Activated T-cell treated with anti-CD3 and anti-CD28 coated beads, Interleukin-2, amount 50 U/mL, for 72 hours (primary cell): ENCODE measurements around the gene CHRD. TPM values are rescaled to one million over a fixed set of nuclear protein-coding genes. Genes with fewer than 3 reads are reported as not detected.
A peak's percentile ranks its signal among the peaks of the same experiment; 100 is the strongest.

Experiments used
- ATAC-seq, 2 donors: fragments of 150-1000 bp; cut with Tn5 transposase; replicated peaks in 1 of 2; 2 replicates each; pipeline ENCODE4 v1.10.0; 2021; ENCODE audit warnings: moderate library complexity in 2 of 2, mild to moderate bottlenecking in 1 of 2
- DNase-seq, 2 donors: peaks; one replicate each; pipeline ENCODE4 v3.0.0; 2021 to 2022; ENCODE audit warnings: mixed read lengths in 1 of 2
- H3K27ac Mint-ChIP-seq: one replicate; pipeline ENCODE4 v1.8.0; 2022; ENCODE audit warnings: mild to moderate bottlenecking, moderate library complexity, mixed read lengths
- H3K27me3 Mint-ChIP-seq: one replicate; pipeline ENCODE4 v1.8.0; 2022; ENCODE audit warnings: low read depth, mixed read lengths
- H3K36me3 Mint-ChIP-seq, 2 donors: one replicate each; pipeline ENCODE4 v1.8.0; 2022; ENCODE audit warnings: mixed read lengths in 2 of 2, mild to moderate bottlenecking in 1 of 2; ENCODE audit not compliant: insufficient read depth in 2 of 2
- H3K4me1 Mint-ChIP-seq: one replicate; pipeline ENCODE4 v1.8.0; 2022; ENCODE audit warnings: low read depth, mixed read lengths
- H3K4me3 Mint-ChIP-seq, 2 donors: one replicate each; pipeline ENCODE4 v1.8.0; 2022; ENCODE audit warnings: mild to moderate bottlenecking in 2 of 2, mixed read lengths in 2 of 2, moderate library complexity in 2 of 2
- H3K9me3 Mint-ChIP-seq, 2 donors: one replicate each; pipeline ENCODE4 v1.8.0; 2022; ENCODE audit warnings: mixed read lengths in 2 of 2
- total RNA-seq, 2 donors: library from RNA; stranded (reverse); gene quantifications; one replicate each; pipeline ENCODE4 v1.2.3, GENCODE V29; 2022

Gene CHRD
- total RNA-seq, 2 donors from 2014 or later = 0.19 TPM; not detected in 1

DNA sequence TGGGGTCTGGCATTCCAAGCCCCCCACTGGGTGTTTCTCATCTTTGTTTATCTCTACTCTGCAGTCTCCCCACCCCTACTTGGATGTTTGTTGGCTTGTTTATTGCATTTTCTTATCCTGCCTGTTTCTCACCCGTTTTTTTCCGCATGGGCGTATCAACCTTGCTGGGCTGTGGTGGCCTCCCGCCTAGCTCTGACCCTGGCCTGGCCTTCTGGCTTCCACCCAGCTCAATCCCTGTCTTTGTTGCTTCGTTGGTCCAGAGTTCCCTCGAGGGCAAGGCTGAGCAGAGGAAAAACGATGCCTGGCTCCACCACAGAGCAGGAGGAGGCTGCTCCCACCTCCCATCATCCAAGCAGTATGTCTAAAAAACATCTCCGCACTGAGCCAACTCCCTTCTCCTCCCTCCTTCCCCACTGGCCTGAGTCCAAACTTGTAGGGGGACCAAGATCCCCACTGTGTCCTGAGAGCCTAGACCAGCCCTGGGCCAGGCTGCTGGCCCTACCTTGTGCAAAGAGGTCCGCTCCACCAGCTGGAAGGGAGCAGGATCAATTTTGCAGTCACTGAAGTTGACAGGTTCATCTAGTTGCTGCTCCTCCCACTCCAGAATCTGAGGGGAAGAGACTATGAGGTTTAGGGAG, 28.2 kb upstream of the CHRD start:
- Mint-ChIP-seq H3K27ac (no peak overlapping the region), H3K36me3 (no peaks in the 10 kb centered on the region)
- no peak for ATAC-seq

GRCh38 chr3:184352149-184352785, 27.6 kb upstream of the CHRD start:
- Mint-ChIP-seq H3K4me3 (no peak overlapping the region), H3K36me3 (no peaks in the 10 kb centered on the region), H3K4me1 (peaks cover 5% of the 10 kb centered on the region), H3K9me3 (no peaks in the 10 kb centered on the region), H3K27me3 (no peaks in the 10 kb centered on the region), H3K27ac (no peak overlapping the region)
- ATAC-seq (no peak), DNase-seq (no peak)

More for the DNA sequence above, 28.2 kb upstream of the CHRD start:
- no peak overlapping the region for H3K4me3 Mint-ChIP-seq
- DNase-seq = no peak
- peaks cover 5% of the 10 kb centered on the region for H3K4me1 Mint-ChIP-seq
- no peaks in the 10 kb centered on the region for H3K27me3 Mint-ChIP-seq
- H3K9me3 Mint-ChIP-seq = no peaks in the 10 kb centered on the region

DNA sequence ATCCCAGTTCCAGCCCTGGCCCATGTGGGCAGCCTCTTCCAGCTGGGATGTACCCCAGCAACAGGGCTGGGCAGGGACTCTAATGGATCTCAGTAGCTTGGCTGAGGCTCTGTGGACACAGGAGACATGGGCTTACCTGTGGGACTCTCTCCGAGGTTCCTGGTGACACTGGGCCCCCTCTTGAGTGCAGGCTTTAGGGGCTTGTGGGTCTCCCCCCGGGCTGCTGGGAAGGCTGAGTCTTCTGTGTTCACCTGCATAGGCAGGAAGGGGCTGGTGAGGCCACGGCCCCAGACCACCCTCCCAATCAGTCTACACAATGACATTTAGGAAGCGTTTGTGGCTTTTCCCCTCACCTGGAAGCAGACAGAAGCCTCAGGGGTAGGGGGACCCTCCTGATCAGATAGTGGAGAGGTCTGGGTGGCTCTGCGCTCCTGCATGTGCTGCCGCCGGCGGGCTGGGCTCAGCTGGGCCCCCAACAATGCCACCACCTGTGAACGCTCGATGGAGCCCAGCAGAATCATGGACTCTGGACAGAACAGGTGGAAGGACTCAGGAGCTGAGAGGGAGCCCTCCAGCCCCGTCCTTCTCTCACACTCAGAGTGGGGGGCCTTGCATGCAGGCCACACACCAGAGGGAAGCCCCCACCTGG, 26.8 kb upstream of the CHRD start:
- DNase-seq = no peak
- Mint-ChIP-seq H3K27me3 (no peaks in the 10 kb centered on the region), H3K9me3 (no peaks in the 10 kb centered on the region), H3K27ac (no peak overlapping the region), H3K4me1 (peaks cover under 1% of the 10 kb centered on the region), H3K36me3 (no peaks in the 10 kb centered on the region), H3K4me3 (no peak overlapping the region)
- ATAC-seq = no peak

- DNase-seq = no peak
- no peak for ATAC-seq
- H3K4me3 Mint-ChIP-seq = no peak overlapping the region
- no peak overlapping the region for H3K27ac Mint-ChIP-seq
- no peaks in the 10 kb centered on the region for H3K27me3 Mint-ChIP-seq
- no peaks in the 10 kb centered on the region for H3K9me3 Mint-ChIP-seq
- no peaks in the 10 kb centered on the region for H3K36me3 Mint-ChIP-seq
- H3K4me1 Mint-ChIP-seq = no peaks in the 10 kb centered on the region
These were observed 26.3 kb upstream of the CHRD start for GRCh38 chr3:184353546-184353941.

GRCh38 chr3:184354121-184354728, 25.6 kb upstream of the CHRD start:
- peak; percentile 71 to 84 for ATAC-seq
- no peaks in the 10 kb centered on the region for H3K4me1 Mint-ChIP-seq
- no peak overlapping the region for H3K27ac Mint-ChIP-seq
- no peaks in the 10 kb centered on the region for H3K36me3 Mint-ChIP-seq
- peak; percentile 68 to 69 for DNase-seq
- H3K9me3 Mint-ChIP-seq = no peaks in the 10 kb centered on the region
- H3K4me3 Mint-ChIP-seq = no peak overlapping the region
- H3K27me3 Mint-ChIP-seq = no peaks in the 10 kb centered on the region

DNA sequence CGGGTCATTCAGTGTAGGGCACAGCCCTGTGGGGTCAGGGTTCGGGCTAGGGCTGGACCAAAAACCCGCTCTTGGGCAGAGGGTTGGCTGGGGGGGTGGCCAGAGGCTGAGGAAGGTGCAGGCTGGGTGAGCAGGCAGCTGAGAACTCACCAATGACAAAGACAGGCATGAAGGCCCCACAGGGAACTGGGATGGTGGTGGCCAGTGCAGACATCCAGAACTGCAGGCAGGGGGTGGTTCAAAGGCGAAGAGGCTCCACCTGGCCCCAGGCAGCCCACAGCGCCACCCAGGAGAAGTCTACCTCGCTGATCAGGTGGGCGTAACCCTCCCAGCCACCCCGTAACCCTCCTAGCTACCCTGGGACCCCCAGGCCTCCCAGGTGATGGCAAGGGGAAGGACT, 25.1 kb upstream of the CHRD start:
- Mint-ChIP-seq H3K4me3 (no peak overlapping the region), H3K36me3 (no peaks in the 10 kb centered on the region), H3K27ac (no peak overlapping the region), H3K9me3 (no peaks in the 10 kb centered on the region), H3K4me1 (peaks cover under 1% of the 10 kb centered on the region), H3K27me3 (no peaks in the 10 kb centered on the region)
- ATAC-seq (peak in 1 of 2 donors; percentile 4), DNase-seq (no peak)

GRCh38 chr3:184355261-184356040, 24.4 kb upstream of the CHRD start:
- Mint-ChIP-seq H3K36me3 (no peaks in the 10 kb centered on the region), H3K4me3 (no peak overlapping the region), H3K27me3 (no peaks in the 10 kb centered on the region), H3K4me1 (peaks cover 8% of the 10 kb centered on the region), H3K27ac (no peak overlapping the region), H3K9me3 (no peaks in the 10 kb centered on the region)
- ATAC-seq (no peak), DNase-seq (no peak)

DNA sequence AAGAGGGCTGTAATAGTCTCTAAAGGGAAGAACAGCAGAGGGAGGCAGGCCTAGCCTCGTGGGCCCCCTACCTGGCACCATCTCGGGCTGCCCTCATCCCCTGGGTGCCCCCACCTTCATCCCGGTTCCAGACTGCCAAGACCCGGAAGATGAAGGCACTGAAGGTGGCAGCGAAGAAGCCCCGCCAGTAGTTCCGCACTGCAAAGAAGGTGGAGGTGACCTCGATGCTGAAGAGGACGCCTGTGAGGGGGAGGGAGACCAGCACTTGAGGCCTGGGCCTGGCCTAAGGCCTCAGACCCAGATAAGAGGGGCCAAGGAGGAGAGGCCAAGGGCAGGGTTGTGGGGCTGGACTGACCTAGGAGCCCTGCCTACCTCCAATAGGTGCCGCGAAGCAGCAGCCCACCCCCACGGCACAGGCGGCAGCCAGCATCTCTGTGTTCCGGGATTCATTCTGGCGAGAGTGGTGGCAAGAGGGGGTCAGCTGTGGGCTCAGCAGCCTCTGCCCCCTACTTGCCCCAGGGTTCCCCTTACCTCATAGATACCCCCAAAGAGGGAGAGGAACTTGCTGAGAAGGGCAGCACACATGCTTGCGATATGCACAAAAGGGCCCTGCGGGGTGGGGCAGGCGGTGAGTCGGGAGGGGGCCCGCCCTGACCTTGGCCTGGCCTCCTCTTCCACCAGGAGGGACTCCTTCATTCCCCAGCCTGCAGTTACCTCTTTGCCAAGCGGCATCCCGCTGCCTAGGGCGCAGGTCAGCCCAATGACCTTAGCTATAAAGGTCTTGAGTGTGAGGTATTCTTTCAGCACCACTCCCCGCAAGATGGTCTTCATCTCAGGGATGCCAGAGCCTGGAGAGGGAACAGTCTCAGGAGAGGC, 22.4 kb upstream of the CHRD start:
- Mint-ChIP-seq H3K4me3 (no peak overlapping the region), H3K9me3 (no peaks in the 10 kb centered on the region), H3K27ac (no peak overlapping the region), H3K36me3 (peaks cover 0 to 2% of the 10 kb centered on the region in 2 donors), H3K4me1 (peaks cover 14% of the 10 kb centered on the region), H3K27me3 (no peaks in the 10 kb centered on the region)
- ATAC-seq (no peak), DNase-seq (no peak)

DNA sequence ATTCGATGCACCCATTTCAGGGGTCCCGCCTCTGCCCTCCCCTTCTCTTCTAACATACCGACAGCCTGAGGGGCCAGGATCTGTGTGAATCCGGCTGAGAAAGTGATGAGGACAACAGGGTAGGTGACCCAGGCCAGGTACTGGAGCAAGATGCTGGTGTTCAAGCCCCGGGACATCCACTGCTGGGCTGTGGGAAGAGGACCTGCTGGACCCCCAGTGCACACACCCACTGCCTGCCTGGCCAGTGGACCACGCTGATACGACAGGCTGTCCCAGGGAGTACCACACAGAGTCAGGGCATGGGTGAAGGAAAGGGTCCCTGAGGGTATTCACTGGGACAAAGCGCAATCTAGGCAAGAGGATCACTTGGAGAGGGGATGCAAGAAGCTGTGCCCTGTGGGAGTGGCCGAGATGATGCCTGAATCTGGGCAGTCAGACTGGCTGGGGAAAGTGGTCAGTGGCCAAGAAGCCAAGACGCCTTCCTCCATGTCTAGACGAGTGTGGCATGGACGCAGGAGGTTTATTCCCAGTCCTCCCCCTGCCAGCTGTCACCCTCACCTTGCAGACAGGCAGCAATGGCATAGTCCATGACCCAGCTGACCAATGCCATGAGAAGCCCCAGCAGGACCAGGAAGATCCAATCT, 21.6 kb upstream of the CHRD start:
- Mint-ChIP-seq H3K27me3 (no peaks in the 10 kb centered on the region), H3K4me3 (no peak overlapping the region), H3K4me1 (peaks cover 14% of the 10 kb centered on the region), H3K27ac (no peak overlapping the region), H3K9me3 (no peaks in the 10 kb centered on the region), H3K36me3 (peaks cover 0 to 2% of the 10 kb centered on the region in 2 donors)
- DNase-seq (no peak), ATAC-seq (no peak)

DNA sequence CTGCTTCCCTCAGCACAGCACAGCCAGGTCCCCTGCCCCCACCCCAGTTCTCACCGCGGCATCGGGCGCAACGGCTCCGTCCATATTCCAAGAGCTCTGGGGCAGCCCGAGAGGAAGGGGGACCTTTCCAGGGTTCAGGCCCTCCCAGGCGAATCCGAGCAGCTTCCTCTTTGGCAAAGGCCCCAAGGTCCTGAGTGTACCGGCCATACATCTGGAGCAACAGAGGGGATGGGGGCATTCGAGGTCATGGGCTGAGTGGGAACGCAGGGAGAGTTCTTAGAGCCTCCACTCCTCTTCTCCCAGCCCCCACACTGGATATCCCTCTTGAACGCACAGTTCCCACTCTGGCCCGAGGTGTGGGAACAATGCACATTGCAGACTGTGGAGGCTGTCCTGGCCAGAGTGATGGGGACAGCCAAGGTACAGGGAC, 20.9 kb upstream of the CHRD start:
- peak overlapping the region in 1 of 2 donors; percentile 20 for H3K4me3 Mint-ChIP-seq
- no peaks in the 10 kb centered on the region for H3K27me3 Mint-ChIP-seq
- peaks cover 2% of the 10 kb centered on the region in 2 donors for H3K36me3 Mint-ChIP-seq
- ATAC-seq = no peak
- peaks cover 14% of the 10 kb centered on the region for H3K4me1 Mint-ChIP-seq
- no peaks in the 10 kb centered on the region for H3K9me3 Mint-ChIP-seq
- no peak for DNase-seq
- H3K27ac Mint-ChIP-seq = no peak overlapping the region

- Mint-ChIP-seq H3K9me3 (no peaks in the 10 kb centered on the region), H3K4me3 (peak overlapping the region in 1 of 2 donors; percentile 56), H3K4me1 (peaks cover 19% of the 10 kb centered on the region), H3K36me3 (peaks cover 2% of the 10 kb centered on the region in 2 donors), H3K27me3 (no peaks in the 10 kb centered on the region), H3K27ac (no peak overlapping the region)
- no peak for ATAC-seq
- no peak for DNase-seq
These were observed 20.2 kb upstream of the CHRD start for GRCh38 chr3:184359610-184360009.
